ENCODE data around the gene RIN3.

GRCh38 chr14:92513204-92513965 lies at the start of gene RIN3:
- TF ChIP-seq CTCF (IDR thresholded peaks at IDR 0.05) (no peak), POLR2A (IDR thresholded peaks at IDR 0.05) (peak in 1 of 2 donors; percentile 60)

Data from adrenal gland (tissue), 5 donors.